Bronchial epithelial cell (primary cell): ENCODE measurements around the gene PPP1R3D. TPM values are rescaled to one million over a fixed set of nuclear protein-coding genes. Genes with fewer than 3 reads are reported as not detected.
A peak's percentile ranks its signal among the peaks of the same experiment; 100 is the strongest.

ENCODE experiments used
- DNase-seq: peaks from one replicate; pipeline ENCODE4 v3.0.0-alpha.2; 2010; ENCODE audit warnings: low read depth
- FAIRE-seq: peaks from 2 replicates; lab custom pipeline; 2011; peaks lifted over from hg19 to GRCh38; lab: Jason Lieb, UNC
- H3K27me3 ChIP-seq: 2 replicates; pipeline ENCODE4 v1.5.1; 2011; ENCODE audit warnings: low read length; ENCODE audit not compliant: control insufficient read depth, insufficient read depth
- H3K36me3 ChIP-seq: 2 replicates; pipeline ENCODE4 v1.5.1; 2011; ENCODE audit warnings: low read length; ENCODE audit not compliant: control insufficient read depth, insufficient read depth
- H3K4me3 ChIP-seq: 2 replicates; pipeline ENCODE4 v1.5.1; 2011; ENCODE audit warnings: mild to moderate bottlenecking, low read depth, low read length, control low read depth
- total RNA-seq: library from RNA; depleted of rRNA; stranded (reverse); fragments of >200 nt; gene quantifications from 2 replicates; pipeline ENCODE4 v1.2.1, GENCODE V29; 2014
- TF ChIP-seq, protein P1 (sequence below): IDR thresholded peaks from 2 replicates; pipeline ENCODE4 v1.5.1; 2011; ENCODE audit warnings: mild to moderate bottlenecking, moderate library complexity, low read length, control low read depth, inconsistent platforms; ENCODE audit not compliant: insufficient read depth, severe bottlenecking

The PPP1R3D gene
- total RNA-seq, 1 donor from 2014 or later: 9.5 TPM

DNA sequence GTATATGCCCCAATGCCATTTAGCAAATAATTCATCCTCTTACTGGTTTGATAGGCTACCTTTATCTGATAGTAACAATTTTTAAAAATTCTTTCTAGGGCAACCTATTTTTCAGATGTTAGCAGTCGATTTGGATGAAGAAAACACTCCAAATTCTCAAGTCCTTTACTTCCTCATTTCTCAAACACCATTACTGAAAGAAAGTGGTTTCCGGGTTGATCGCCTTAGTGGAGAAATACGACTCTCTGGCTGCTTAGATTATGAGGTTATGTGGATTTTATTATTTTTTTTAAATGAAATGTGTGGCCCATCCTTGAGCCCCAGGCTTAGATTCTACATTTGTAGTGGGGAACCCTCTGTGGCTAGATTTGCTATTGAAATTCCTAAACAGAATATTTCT lies 44.4 kb upstream of the PPP1R3D start:
- no peak for DNase-seq
- TF ChIP-seq, protein P1, sequence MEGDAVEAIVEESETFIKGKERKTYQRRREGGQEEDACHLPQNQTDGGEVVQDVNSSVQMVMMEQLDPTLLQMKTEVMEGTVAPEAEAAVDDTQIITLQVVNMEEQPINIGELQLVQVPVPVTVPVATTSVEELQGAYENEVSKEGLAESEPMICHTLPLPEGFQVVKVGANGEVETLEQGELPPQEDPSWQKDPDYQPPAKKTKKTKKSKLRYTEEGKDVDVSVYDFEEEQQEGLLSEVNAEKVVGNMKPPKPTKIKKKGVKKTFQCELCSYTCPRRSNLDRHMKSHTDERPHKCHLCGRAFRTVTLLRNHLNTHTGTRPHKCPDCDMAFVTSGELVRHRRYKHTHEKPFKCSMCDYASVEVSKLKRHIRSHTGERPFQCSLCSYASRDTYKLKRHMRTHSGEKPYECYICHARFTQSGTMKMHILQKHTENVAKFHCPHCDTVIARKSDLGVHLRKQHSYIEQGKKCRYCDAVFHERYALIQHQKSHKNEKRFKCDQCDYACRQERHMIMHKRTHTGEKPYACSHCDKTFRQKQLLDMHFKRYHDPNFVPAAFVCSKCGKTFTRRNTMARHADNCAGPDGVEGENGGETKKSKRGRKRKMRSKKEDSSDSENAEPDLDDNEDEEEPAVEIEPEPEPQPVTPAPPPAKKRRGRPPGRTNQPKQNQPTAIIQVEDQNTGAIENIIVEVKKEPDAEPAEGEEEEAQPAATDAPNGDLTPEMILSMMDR: no peak
- no peak for FAIRE-seq
- H3K27me3 ChIP-seq: no peaks in the 10 kb centered on the region
- H3K36me3 ChIP-seq: no peaks in the 10 kb centered on the region
- H3K4me3 ChIP-seq: no peak overlapping the region

DNA sequence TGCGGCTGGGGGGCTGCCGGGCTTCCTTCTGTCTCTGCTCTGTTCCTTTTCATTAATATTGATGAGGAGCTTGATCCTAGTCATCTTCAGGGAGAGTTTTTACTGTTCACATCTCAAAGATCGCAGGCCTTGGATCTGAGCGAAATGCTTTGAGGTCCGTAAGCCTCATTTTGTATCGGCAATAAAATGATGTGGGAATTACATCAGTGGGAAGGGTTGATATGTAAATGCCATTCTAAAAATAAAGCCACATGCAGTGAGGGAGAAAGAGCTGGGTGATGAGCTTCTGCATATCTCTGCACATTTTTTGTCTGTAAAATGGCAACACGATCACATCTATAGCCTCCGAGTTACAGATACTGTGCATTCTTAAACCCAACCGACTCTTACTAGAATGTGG lies 43.0 kb upstream of the PPP1R3D start:
- no peaks in the 10 kb centered on the region for H3K36me3 ChIP-seq
- no peak overlapping the region for H3K4me3 ChIP-seq
- no peak for FAIRE-seq
- TF ChIP-seq, protein P1: no peak
- DNase-seq: no peak
- no peaks in the 10 kb centered on the region for H3K27me3 ChIP-seq

DNA sequence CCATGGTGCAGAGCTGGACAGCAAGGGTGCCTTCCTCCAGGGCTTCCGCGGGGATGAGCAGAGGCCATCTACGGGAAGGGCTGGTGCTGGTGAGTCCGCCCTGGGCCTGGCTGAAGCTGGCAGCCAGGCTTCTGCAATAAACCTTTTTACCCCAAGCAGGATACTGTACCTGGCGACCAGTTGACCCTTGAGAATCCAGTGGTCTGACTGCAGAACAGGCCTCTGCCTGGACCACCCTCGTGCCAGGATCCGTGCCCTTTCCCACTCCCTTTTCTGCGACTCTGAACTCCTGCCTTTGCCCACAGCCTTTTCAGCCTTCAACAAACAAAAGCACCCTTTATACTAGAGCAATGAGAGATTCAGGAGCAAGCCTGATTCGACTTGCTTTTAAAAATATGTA lies 37.0 kb upstream of the PPP1R3D start:
- TF ChIP-seq, protein P1: no peak
- no peaks in the 10 kb centered on the region for H3K36me3 ChIP-seq
- no peak for DNase-seq
- H3K4me3 ChIP-seq: no peak overlapping the region
- no peak for FAIRE-seq
- no peaks in the 10 kb centered on the region for H3K27me3 ChIP-seq

DNA sequence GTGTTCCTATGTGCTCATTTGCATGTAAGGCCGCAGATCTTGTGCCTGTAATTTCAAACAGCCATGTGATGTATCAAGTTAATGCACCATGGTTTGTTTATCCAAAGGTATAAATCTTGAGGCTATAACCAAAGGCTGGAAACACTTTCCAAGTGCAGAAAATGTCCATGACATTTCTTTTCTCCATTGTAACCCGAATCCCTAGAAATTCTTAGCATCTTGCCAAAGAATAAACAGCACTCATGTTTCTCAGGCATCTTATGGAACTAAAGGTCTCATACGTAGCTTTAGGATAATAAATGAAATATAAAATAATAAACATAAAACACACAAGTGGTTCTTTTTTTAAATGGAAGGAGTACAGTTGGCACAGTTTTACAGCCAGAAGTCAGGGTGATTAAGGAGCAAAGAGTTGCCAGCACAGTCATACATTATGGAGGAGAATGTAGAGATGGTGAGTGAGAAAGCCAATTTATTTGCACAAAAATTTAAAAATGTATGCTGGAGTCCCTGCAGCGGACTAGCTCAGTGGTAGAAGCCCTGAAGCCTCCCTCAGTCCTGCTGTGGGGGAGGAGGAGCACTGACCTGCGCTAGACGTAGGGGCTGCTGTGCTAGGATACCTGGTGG lies 36.2 kb upstream of the PPP1R3D start:
- Histone ChIP-seq H3K36me3 (no peaks in the 10 kb centered on the region), H3K27me3 (no peaks in the 10 kb centered on the region), H3K4me3 (no peak overlapping the region)
- DNase-seq (no peak), FAIRE-seq (no peak)
- TF ChIP-seq, protein P1: no peak

DNA sequence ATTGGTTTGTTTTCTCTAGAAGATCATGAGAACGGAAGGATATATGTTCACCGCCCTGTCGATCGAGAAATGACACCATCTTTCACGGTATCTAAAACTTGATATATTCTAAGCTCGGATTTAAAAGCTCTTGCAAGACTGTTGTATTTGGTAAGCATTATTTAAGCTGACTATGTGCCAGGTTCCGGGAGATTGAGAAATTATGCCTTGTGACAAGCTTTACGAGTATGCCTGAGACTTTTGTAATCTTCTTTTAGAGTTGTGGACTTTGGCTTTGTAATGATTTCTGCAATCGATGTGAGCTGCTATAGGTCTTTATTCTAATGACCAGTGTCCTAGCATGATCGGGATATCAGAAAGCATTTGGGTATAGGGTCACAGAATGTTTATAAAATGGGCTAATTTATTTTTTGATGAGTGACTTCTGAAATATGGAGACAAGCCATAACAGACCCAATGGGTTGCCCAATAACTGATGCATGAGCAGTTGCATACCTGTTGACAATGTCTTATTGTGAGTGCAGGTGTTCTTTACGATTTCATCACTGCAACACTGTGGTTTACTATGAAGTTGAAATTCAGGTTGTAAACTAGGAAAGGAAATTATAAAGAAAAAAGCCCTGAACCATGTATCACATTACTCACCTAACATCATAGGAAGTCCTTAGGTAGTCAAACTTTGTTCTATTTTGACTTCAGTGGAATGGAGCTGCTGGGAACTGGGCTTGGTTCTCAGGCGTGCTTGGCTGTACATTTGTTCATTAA lies 32.1 kb upstream of the PPP1R3D start:
- FAIRE-seq: peak; percentile 88

More for the DNA sequence above, 32.1 kb upstream of the PPP1R3D start:
- no peaks in the 10 kb centered on the region for H3K36me3 ChIP-seq
- peak; percentile 100 for DNase-seq
- H3K4me3 ChIP-seq: no peak overlapping the region
- no peaks in the 10 kb centered on the region for H3K27me3 ChIP-seq
- TF ChIP-seq, protein P1: no peak
